ENCODE measurements around the gene BARX2. TPM values are rescaled to one million over a fixed set of nuclear protein-coding genes. Genes with fewer than 3 reads are reported as not detected.

BARX2 gene
- total RNA-seq, 1 experiment from 2014 or later = 0.12 TPM

DNA sequence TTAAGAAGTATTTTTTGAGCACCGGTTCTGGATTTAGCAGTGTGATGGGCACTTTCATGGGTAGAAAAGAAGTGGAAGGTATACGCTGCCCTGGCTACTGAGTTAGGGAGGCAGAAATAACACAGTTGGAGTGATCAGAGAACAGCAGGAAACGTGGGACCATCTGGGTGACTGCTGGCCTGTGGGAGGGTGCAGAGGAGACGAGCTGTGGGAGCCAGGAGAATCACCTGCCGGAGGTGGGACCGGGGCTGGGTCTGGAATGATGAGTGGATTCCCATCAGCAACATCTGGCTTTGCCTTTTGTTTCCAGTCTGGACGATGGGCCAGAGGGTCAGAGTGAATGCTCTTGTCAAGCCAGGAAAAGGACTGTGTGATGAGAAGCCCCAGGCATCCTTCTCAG, 66.5 kb downstream of the BARX2 start:
- H3K27me3 ChIP-seq (ENCODE audit: insufficient read depth, low read length) = no peaks in the 10 kb centered on the region; the same call in 1 of the 2 replicates
- H3K9ac ChIP-seq (ENCODE audit: low read length) = no peak overlapping the region
- no peak overlapping the region for H2AFZ ChIP-seq (ENCODE audit: low read depth, low read length, poor library complexity, severe bottlenecking)
- ATAC-seq (no peak), DNase-seq (ENCODE audit: low read depth, low spot score) (no peak)
- BruUV-seq (replicated peaks) = no TSS peak
- no peak overlapping the region for H3K4me3 ChIP-seq (replicated peaks in 1 of 2; ENCODE audit: low read depth in 1 of 2, low read length in 2 of 2)
- RAD21 ChIA-PET (ENCODE audit: low non-redundant PET in 1 of 2, low total read pairs in 2 of 2, uncharacterized antibody in 2 of 2, unreplicated experiment in 2 of 2) = no interaction called here
- no peaks in the 10 kb centered on the region for H3K79me2 ChIP-seq (ENCODE audit: insufficient read depth, low read length)
- intact Hi-C loops (cut with micrococcal nuclease) = no loop called here
- CTCF ChIA-PET = no interaction called here
- H3K4me1 ChIP-seq (ENCODE audit: control insufficient read depth in 1 of 2, insufficient read depth in 2 of 2, low read length in 2 of 2) = no peaks in the 10 kb centered on the region; a peak in 1 of 4 replicates
- no peaks in the 10 kb centered on the region for H3K36me3 ChIP-seq (ENCODE audit: control insufficient read depth in 1 of 2, insufficient read depth in 2 of 2, low read length in 2 of 2)
- TF ChIP-seq YY1 (IDR thresholded peaks at IDR 0.05; ENCODE audit: extremely low read depth, insufficient replicate concordance, low read depth, low read length) (no peak), EZH2 (IDR thresholded peaks at IDR 0.05) (no peak), JUND (IDR thresholded peaks at IDR 0.05) (no peak), SP1 (IDR thresholded peaks at IDR 0.05; ENCODE audit: low read depth) (no peak), ZNF274 (IDR thresholded peaks at IDR 0.05; ENCODE audit: low read depth, low read length) (no peak), ZFX (IDR thresholded peaks at IDR 0.05) (no peak), ELF1 (IDR thresholded peaks at IDR 0.05; ENCODE audit: borderline replicate concordance, low read depth) (no peak), EGR1 (IDR thresholded peaks at IDR 0.05; ENCODE audit: low read depth) (no peak), RAD21 (IDR thresholded peaks at IDR 0.05; ENCODE audit: low read depth) (no peak), EZH2phosphoT487 (IDR thresholded peaks at IDR 0.05; ENCODE audit: borderline replicate concordance) (no peak)
- TF ChIP-seq, protein P1, sequence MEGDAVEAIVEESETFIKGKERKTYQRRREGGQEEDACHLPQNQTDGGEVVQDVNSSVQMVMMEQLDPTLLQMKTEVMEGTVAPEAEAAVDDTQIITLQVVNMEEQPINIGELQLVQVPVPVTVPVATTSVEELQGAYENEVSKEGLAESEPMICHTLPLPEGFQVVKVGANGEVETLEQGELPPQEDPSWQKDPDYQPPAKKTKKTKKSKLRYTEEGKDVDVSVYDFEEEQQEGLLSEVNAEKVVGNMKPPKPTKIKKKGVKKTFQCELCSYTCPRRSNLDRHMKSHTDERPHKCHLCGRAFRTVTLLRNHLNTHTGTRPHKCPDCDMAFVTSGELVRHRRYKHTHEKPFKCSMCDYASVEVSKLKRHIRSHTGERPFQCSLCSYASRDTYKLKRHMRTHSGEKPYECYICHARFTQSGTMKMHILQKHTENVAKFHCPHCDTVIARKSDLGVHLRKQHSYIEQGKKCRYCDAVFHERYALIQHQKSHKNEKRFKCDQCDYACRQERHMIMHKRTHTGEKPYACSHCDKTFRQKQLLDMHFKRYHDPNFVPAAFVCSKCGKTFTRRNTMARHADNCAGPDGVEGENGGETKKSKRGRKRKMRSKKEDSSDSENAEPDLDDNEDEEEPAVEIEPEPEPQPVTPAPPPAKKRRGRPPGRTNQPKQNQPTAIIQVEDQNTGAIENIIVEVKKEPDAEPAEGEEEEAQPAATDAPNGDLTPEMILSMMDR (IDR thresholded peaks at IDR 0.05 in 2 of 3, conservative IDR thresholded peaks at IDR 0.05 in 1 of 3; ENCODE audit: borderline replicate concordance in 1 of 3, insufficient read depth in 1 of 3, low read depth in 2 of 3, low read length in 2 of 3) = no peak
- TF ChIP-seq, protein P2, sequence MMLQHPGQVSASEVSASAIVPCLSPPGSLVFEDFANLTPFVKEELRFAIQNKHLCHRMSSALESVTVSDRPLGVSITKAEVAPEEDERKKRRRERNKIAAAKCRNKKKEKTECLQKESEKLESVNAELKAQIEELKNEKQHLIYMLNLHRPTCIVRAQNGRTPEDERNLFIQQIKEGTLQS (IDR thresholded peaks at IDR 0.05) = no peak
- TF ChIP-seq, protein P3, sequence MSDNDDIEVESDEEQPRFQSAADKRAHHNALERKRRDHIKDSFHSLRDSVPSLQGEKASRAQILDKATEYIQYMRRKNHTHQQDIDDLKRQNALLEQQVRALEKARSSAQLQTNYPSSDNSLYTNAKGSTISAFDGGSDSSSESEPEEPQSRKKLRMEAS (IDR thresholded peaks at IDR 0.05) = no peak
- TF ChIP-seq, protein P4, sequence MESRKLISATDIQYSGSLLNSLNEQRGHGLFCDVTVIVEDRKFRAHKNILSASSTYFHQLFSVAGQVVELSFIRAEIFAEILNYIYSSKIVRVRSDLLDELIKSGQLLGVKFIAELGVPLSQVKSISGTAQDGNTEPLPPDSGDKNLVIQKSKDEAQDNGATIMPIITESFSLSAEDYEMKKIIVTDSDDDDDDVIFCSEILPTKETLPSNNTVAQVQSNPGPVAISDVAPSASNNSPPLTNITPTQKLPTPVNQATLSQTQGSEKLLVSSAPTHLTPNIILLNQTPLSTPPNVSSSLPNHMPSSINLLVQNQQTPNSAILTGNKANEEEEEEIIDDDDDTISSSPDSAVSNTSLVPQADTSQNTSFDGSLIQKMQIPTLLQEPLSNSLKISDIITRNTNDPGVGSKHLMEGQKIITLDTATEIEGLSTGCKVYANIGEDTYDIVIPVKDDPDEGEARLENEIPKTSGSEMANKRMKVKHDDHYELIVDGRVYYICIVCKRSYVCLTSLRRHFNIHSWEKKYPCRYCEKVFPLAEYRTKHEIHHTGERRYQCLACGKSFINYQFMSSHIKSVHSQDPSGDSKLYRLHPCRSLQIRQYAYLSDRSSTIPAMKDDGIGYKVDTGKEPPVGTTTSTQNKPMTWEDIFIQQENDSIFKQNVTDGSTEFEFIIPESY (IDR thresholded peaks at IDR 0.05; ENCODE audit: extremely low read depth, insufficient replicate concordance, low read length) = no peak
- H3K9me3 ChIP-seq (ENCODE audit: control insufficient read depth in 1 of 2, insufficient read depth in 1 of 2, low read depth in 1 of 2, low read length in 2 of 2) = no peaks in the 10 kb centered on the region
- H4K20me1 ChIP-seq (ENCODE audit: insufficient read depth) = no peaks in the 10 kb centered on the region
- no peak overlapping the region for H3K27ac ChIP-seq (ENCODE audit: low read depth, low read length)
- no peaks in the 10 kb centered on the region for H3K9me2 ChIP-seq (ENCODE audit: insufficient read depth)
- POLR2A ChIA-PET = no interaction called here
- no peak overlapping the region for H3K4me2 ChIP-seq (ENCODE audit: low read length)
